HepG2 (cell line): ENCODE data around the gene COMMD7. TPM values are rescaled to one million over a fixed set of nuclear protein-coding genes. Genes with fewer than 3 reads are reported as not detected.

Experiments used
- EZH2 ChIP-seq: conservative IDR thresholded peaks from 2 replicates; pipeline ENCODE4 v1.6.1; 2012; ENCODE audit warnings: mild to moderate bottlenecking, low read depth, low read length, moderate library complexity
- GMEB1 ChIP-seq: sonication (generic); formaldehyde crosslinking; IDR thresholded peaks from 2 replicates; pipeline ENCODE4 v1.5.1; 2020; ENCODE audit warnings: missing genetic modification reagents, mild to moderate bottlenecking, borderline replicate concordance
- HNF1A ChIP-seq, 2 experiments: sonication (generic) in 1 of 2; formaldehyde crosslinking in 1 of 2; IDR thresholded peaks; 2 replicates each; pipeline versions ENCODE4 v1.4.0 to v1.6.1; 2016 to 2020; ENCODE audit warnings: borderline replicate concordance in 1 of 2, low read depth in 1 of 2, mild to moderate bottlenecking in 1 of 2, missing genetic modification reagents in 1 of 2
- JUND ChIP-seq: sonication (generic); formaldehyde crosslinking; IDR thresholded peaks from 2 replicates; pipeline ENCODE4 v1.8.0; 2022; ENCODE audit warnings: mild to moderate bottlenecking, missing genetic modification reagents
- ONECUT2 ChIP-seq: sonication (generic); formaldehyde crosslinking; IDR thresholded peaks from 2 replicates; pipeline ENCODE4 v1.4.0; 2020; ENCODE audit warnings: missing genetic modification reagents
- PHF5A ChIP-seq: IDR thresholded peaks from one replicate; pipeline ENCODE4 v1.6.1; 2018; ENCODE audit warnings: low read depth, missing genetic modification reagents; ENCODE audit not compliant: unreplicated experiment
- SNAI1 ChIP-seq: sonication (generic); formaldehyde crosslinking; IDR thresholded peaks from 2 replicates; pipeline ENCODE4 v1.5.0; 2020; ENCODE audit warnings: mild to moderate bottlenecking, missing genetic modification reagents, borderline replicate concordance
- THAP11 ChIP-seq: IDR thresholded peaks from 2 replicates; pipeline ENCODE4 v1.6.1; 2016; ENCODE audit warnings: missing biosample characterization, missing genetic modification reagents
- ZBTB38 ChIP-seq: sonication (generic); formaldehyde crosslinking; IDR thresholded peaks from 2 replicates; pipeline ENCODE4 v1.5.1; 2020; ENCODE audit warnings: mild to moderate bottlenecking, missing genetic modification reagents
- ZBTB46 ChIP-seq: sonication (generic); formaldehyde crosslinking; IDR thresholded peaks from 2 replicates; pipeline ENCODE4 v1.4.0; 2020; ENCODE audit warnings: mild to moderate bottlenecking, missing genetic modification reagents, borderline replicate concordance
- ZBTB8A ChIP-seq: sonication (generic); formaldehyde crosslinking; IDR thresholded peaks from 2 replicates; pipeline ENCODE4 v1.4.0; 2020; ENCODE audit warnings: mild to moderate bottlenecking, low read depth, missing genetic modification reagents, borderline replicate concordance
- ZNF30 ChIP-seq: sonication (generic); formaldehyde crosslinking; IDR thresholded peaks from 2 replicates; pipeline ENCODE4 v1.5.0; 2020; ENCODE audit warnings: mild to moderate bottlenecking, missing genetic modification reagents
- ZNF570 ChIP-seq: sonication (generic); formaldehyde crosslinking; IDR thresholded peaks from 2 replicates; pipeline ENCODE4 v1.4.0; 2020; ENCODE audit warnings: mild to moderate bottlenecking, missing genetic modification reagents, borderline replicate concordance
- ZNF605 ChIP-seq: sonication (generic); formaldehyde crosslinking; IDR thresholded peaks from 2 replicates; pipeline ENCODE4 v1.8.0; 2022; ENCODE audit warnings: mild to moderate bottlenecking, missing genetic modification reagents
- ZNF674 ChIP-seq: sonication (generic); formaldehyde crosslinking; IDR thresholded peaks from 2 replicates; pipeline ENCODE4 v1.5.0; 2020; ENCODE audit warnings: low read depth, mild to moderate bottlenecking, missing genetic modification reagents
- polyA plus RNA-seq, 8 experiments: library from polyadenylated mRNA; depleted of rRNA in 3 of 8; stranded (reverse) in 7 of 8; unstranded in 1 of 8; fragments of >200 nt; fragmentation: Illumina TruSeq in 4 of 8; extraction: Trizol in 4 of 8; gene quantifications; 2 replicates each; pipeline versions ENCODE4 v1.2.1 to v1.2.3, GENCODE V29; 2011 to 2016; ENCODE audit warnings: low read depth in 4 of 8, missing spikeins in 1 of 8, mixed read lengths in 1 of 8; ENCODE audit not compliant: insufficient read depth in 1 of 8
- total RNA-seq, 5 experiments: library from RNA; depleted of rRNA; stranded (reverse); fragments of >200 nt; fragmentation: Illumina TruSeq; extraction: Trizol; gene quantifications; 2 replicates each; pipeline ENCODE4 v1.2.3, GENCODE V29; 2016; ENCODE audit warnings: low read depth in 1 of 5

The COMMD7 gene
- total and polyA plus RNA-seq, 2 of the 13 experiments (the other 11 are each of a cell fraction or from before 2014, with no cell fraction given): 42.1 to 53.3 TPM

- no peak for TF ChIP-seq GMEB1 (CRISPR knock-in tag)
- TF ChIP-seq THAP11: no peak
- no peak for TF ChIP-seq EZH2
- no peak for TF ChIP-seq ZBTB8A (CRISPR knock-in tag)
- no peak for TF ChIP-seq JUND (CRISPR knock-in tag)
- TF ChIP-seq ZNF30 (CRISPR knock-in tag): 0 out of 2 replicates have a peak, but pooled peaks have one; percentile 16
- TF ChIP-seq ONECUT2 (CRISPR knock-in tag): no peak
- TF ChIP-seq HNF1A (IDR thresholded peaks at IDR 0.05; ENCODE audit: low read depth): no peak
- no peak for TF ChIP-seq HNF1A (CRISPR knock-in tag; IDR thresholded peaks at IDR 0.05; ENCODE audit: borderline replicate concordance)
- no peak for TF ChIP-seq ZNF674 (CRISPR knock-in tag)
- no peak for TF ChIP-seq ZBTB46 (CRISPR knock-in tag)
- no peak for TF ChIP-seq PHF5A
- no peak for TF ChIP-seq SNAI1 (CRISPR knock-in tag)
- TF ChIP-seq ZBTB38 (CRISPR knock-in tag): 0 out of 2 replicates have a peak, but pooled peaks have one; percentile 4
- no peak for TF ChIP-seq ZNF605 (CRISPR knock-in tag)
- TF ChIP-seq ZNF570 (CRISPR knock-in tag): no peak
These were observed 688 bp downstream of the COMMD7 start (continued) for GRCh38 chr20:32742322-32743236.
